Heart right ventricle (tissue), 16 donors: ENCODE measurements around the gene SCN3B. TPM values are rescaled to one million over a fixed set of nuclear protein-coding genes. Genes with fewer than 3 reads are reported as not detected.

Experiments used
- ATAC-seq, 8 donors: fragments of 200-7000 bp; cut with Tn5 transposase; one replicate each; pipeline ENCODE4 v1.9.1; 2020; ENCODE audit warnings: mild to moderate bottlenecking in 8 of 8, moderate library complexity in 8 of 8, moderate number of reproducible peaks in 1 of 8
- DNase-seq, 2 donors: peaks; one replicate each; pipeline ENCODE4 v3.0.0-alpha.2; 2020
- H3K27ac ChIP-seq, 10 donors: fragments of 200-600 bp; sonication (generic) in 2 of 10; one replicate each; pipeline versions ENCODE4 v1.5.0 to v1.8.0; 2020 to 2022; ENCODE audit warnings: mild to moderate bottlenecking in 3 of 10
- H3K27me3 ChIP-seq, 7 donors: fragments of 200-600 bp; one replicate each; pipeline ENCODE4 v1.8.0; 2021 to 2022; ENCODE audit warnings: mild to moderate bottlenecking in 2 of 7
- H3K36me3 ChIP-seq, 9 donors: fragments of 200-600 bp; sonication (generic) in 1 of 9; one replicate each; pipeline versions ENCODE4 v1.5.0 to v1.8.0; 2020 to 2022; ENCODE audit warnings: mild to moderate bottlenecking in 2 of 9
- H3K4me1 ChIP-seq, 9 donors: fragments of 200-600 bp; sonication (generic) in 1 of 9; one replicate each; pipeline versions ENCODE4 v1.5.0 to v1.8.0; 2020 to 2022; ENCODE audit warnings: mild to moderate bottlenecking in 4 of 9
- H3K4me3 ChIP-seq, 10 donors: fragments of 200-600 bp; sonication (generic) in 2 of 10; one replicate each; pipeline versions ENCODE4 v1.5.0 to v1.8.0; 2020 to 2022; ENCODE audit warnings: mild to moderate bottlenecking in 7 of 10, moderate library complexity in 2 of 10
- H3K9me3 ChIP-seq, 11 donors: fragments of 200-600 bp in 10 of 11; sonication (generic) in 2 of 11; one replicate each; pipeline versions ENCODE4 v1.5.0 to v1.8.0; 2013 to 2022; ENCODE audit warnings: mild to moderate bottlenecking in 2 of 11, control low read depth in 1 of 11, moderate library complexity in 1 of 11
- WGBS, 2 donors: extraction: QIAGEN DNeasy Blood & Tissue Kit; methylation state at CpG; one replicate each; pipeline ENCODE4 v1.1.7; 2013; ENCODE audit warnings: inconsistent platforms in 1 of 2; 5-methylcytosine and 5-hydroxymethylcytosine counted together
- intact Hi-C, 10 donors: fragments of 100-400 bp; cut with DNase I; formaldehyde crosslinking; loops; one replicate each; pipeline versions ENCODE4 v1.11.1 to v1.14.2; 2022
- polyA plus RNA-seq, 2 donors: library from polyadenylated mRNA; stranded (reverse); fragments of 200-250 nt; gene quantifications; one replicate each; pipeline ENCODE4 v1.2.3, GENCODE V29; 2013
- total RNA-seq, 10 donors: library from RNA; stranded (reverse); fragmentation: NEBNext Ultra II Directional in 3 of 10; extraction: Animal tissue kit (Norgen Biotek cat#: 25700) in 3 of 10; gene quantifications; one replicate each; pipeline versions ENCODE4 v1.2.1 to v1.2.4, GENCODE V29; 2021 to 2023
- TF ChIP-seq, protein P1 (sequence below), 9 donors: fragments of 200-600 bp; sonication (generic) in 2 of 9; IDR thresholded peaks; one replicate each; pipeline versions ENCODE4 v1.5.0 to v1.8.0; 2021 to 2022; ENCODE audit warnings: antibody characterized with exemption in 9 of 9, mild to moderate bottlenecking in 5 of 9, moderate library complexity in 1 of 9
- donor health status: Arrhythmogenic right ventricular cardiomyopathy.
- donor health status: ischemic (EF 13 %, LVEDD 7.1; RV severe dilation, severe dysfunction).
- donor health status: healthy with polysubstance abuse.
- donor health status: DM: no; HTN: yes; CAD: no.
- donor health status: DM: no; HTN: no; CAD: no.
- donor health status: ischemic (EF 25% LVEDD 6.9; RV normal size, moderate dysfunction).
- donor health status: ischemic (EF 25% LVEDD 5.7; RV mildly dilated, moderate dysfunction).
- donor health status: healthy.
- donor health status: DM: yes; HTN: yes; CAD: no.
- donor health status: Ischemic cardiomyopathy.
- donor health status: ischemic (EF 35%, LVEDD 5.7; RV mildly dilated, moderate dysfunction).
- donor health status: nonischemic (EF 11% LVEDD 7.7; RV severe dilation, severe dysfunction).
- donor health status: DM: yes; HTN: yes; CAD: no.
- donor health status: PGD.
- donor health status: ischemic (EF 29% LVEDD 5.4; RV normal size, mild dysfunction).
- donor health status: nonischemic (EF 23%, LVEDD 6.1; RV moderate dilation, normal function).

SCN3B gene
- total and polyA plus RNA-seq, 12 donors: 0.26 to 3.4 (median 1.3) TPM

DNA sequence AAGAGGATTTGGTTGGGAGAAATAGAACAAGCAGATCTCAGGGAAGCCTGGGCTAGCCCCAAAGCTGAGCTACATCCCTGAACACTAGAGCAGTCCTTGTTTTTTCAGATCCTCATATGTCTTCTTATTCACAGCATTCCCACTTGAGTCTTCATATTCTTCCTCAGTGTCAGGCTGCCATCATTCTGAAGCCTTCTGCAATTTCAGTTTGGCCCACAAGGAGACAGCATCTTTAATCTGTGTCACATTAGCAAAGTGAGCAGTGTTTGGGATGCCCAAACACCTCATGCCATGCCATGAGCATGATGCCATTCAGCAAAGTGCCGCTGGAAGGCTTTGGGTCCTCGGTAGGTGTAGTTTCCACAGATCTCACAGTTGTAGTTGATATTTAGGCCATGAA, 56.6 kb downstream of the SCN3B start:
- WGBS, 2 donors: 98 to 99% methylated on average over 2 of the region's 2 CpGs
- no peaks in the 10 kb centered on the region for H3K9me3 ChIP-seq
- intact Hi-C loops: no loop called here
- peaks cover 0 to 74% (median 0%) of the 10 kb centered on the region in 9 donors for H3K36me3 ChIP-seq
- DNase-seq (no peak), ATAC-seq (no peak)
- peaks cover 0 to 12% (median 0%) of the 10 kb centered on the region in 9 donors for H3K4me1 ChIP-seq
- H3K4me3 ChIP-seq: no peak overlapping the region
- TF ChIP-seq, protein P1, sequence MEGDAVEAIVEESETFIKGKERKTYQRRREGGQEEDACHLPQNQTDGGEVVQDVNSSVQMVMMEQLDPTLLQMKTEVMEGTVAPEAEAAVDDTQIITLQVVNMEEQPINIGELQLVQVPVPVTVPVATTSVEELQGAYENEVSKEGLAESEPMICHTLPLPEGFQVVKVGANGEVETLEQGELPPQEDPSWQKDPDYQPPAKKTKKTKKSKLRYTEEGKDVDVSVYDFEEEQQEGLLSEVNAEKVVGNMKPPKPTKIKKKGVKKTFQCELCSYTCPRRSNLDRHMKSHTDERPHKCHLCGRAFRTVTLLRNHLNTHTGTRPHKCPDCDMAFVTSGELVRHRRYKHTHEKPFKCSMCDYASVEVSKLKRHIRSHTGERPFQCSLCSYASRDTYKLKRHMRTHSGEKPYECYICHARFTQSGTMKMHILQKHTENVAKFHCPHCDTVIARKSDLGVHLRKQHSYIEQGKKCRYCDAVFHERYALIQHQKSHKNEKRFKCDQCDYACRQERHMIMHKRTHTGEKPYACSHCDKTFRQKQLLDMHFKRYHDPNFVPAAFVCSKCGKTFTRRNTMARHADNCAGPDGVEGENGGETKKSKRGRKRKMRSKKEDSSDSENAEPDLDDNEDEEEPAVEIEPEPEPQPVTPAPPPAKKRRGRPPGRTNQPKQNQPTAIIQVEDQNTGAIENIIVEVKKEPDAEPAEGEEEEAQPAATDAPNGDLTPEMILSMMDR (IDR thresholded peaks at IDR 0.05): peak in 1 of 9 donors; percentile 11
- H3K27ac ChIP-seq: no peak overlapping the region
- no peaks in the 10 kb centered on the region for H3K27me3 ChIP-seq

GRCh38 chr11:123594921-123595320, 59.5 kb downstream of the SCN3B start:
- WGBS, 2 donors: 96 to 99% methylated on average over 4 of the region's 4 CpGs
- ATAC-seq: no peak
- no peak overlapping the region for H3K27ac ChIP-seq
- DNase-seq: no peak
- peaks cover 0 to 21% (median 10%) of the 10 kb centered on the region in 9 donors for H3K4me1 ChIP-seq
- no peak overlapping the region for H3K4me3 ChIP-seq
- no peaks in the 10 kb centered on the region for H3K9me3 ChIP-seq
- H3K36me3 ChIP-seq: peaks cover 0 to 57% (median 0%) of the 10 kb centered on the region in 9 donors
- intact Hi-C loops: no loop called here
- no peaks in the 10 kb centered on the region for H3K27me3 ChIP-seq
- TF ChIP-seq, protein P1 (IDR thresholded peaks at IDR 0.05): no peak

GRCh38 chr11:123594188-123594901, 60.1 kb downstream of the SCN3B start:
- Histone ChIP-seq H3K27me3 (no peaks in the 10 kb centered on the region), H3K4me1 (peaks cover 0 to 22% (median 13%) of the 10 kb centered on the region in 9 donors), H3K27ac (no peak overlapping the region), H3K4me3 (no peak overlapping the region), H3K36me3 (peaks cover 0 to 57% (median 0%) of the 10 kb centered on the region in 9 donors), H3K9me3 (no peaks in the 10 kb centered on the region)
- TF ChIP-seq, protein P1 (IDR thresholded peaks at IDR 0.05): no peak
- 85 to 87% methylated on average over 8 of the region's 8 CpGs for WGBS, 2 donors
- ATAC-seq (peak in 2 of 8 donors; percentile 16 to 40), DNase-seq (no peak)
- intact Hi-C loops: no loop called here

DNA sequence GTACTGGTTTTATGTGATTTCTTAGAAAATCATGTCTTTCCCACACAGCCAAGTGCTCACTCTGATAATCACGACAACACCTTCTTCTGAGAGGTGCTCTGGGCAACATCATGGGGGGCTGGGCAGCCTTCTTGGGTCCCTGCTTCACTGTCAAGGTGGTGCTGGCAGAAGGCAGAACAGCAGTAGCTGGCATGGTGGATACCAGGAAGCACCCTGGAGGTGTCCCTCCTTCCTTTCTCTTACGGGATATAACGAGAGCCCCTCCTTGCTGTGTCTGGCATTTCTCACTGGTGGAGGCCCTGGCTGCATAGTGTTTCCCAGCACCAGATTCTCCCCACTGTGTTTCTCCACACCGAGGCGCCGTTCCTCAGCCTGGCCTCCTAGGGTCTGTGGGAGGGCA, 60.9 kb downstream of the SCN3B start:
- Histone ChIP-seq H3K4me1 (peaks cover 0 to 22% (median 13%) of the 10 kb centered on the region in 9 donors), H3K36me3 (peaks cover 0 to 53% (median 0%) of the 10 kb centered on the region in 9 donors), H3K27me3 (no peaks in the 10 kb centered on the region), H3K4me3 (no peak overlapping the region), H3K9me3 (no peaks in the 10 kb centered on the region), H3K27ac (no peak overlapping the region)
- intact Hi-C loops: no loop called here
- TF ChIP-seq, protein P1 (IDR thresholded peaks at IDR 0.05): no peak
- ATAC-seq (no peak), DNase-seq (no peak)
- 62 to 72% methylated on average over 6 of the region's 6 CpGs for WGBS, 2 donors
